Fibroblast of gingiva (primary cell): ENCODE results near the gene PIK3C2B.
A peak's percentile ranks its signal among the peaks of the same experiment; 100 is the strongest.
"Not testable (repeated sequence)": the region's sequence is repeated elsewhere in the genome, so short reads cannot be mapped to it uniquely, and the experiment has no call there.

ENCODE experiments used
- DNase-seq: peaks from one replicate; pipeline ENCODE4 v3.0.0-alpha.2; 2011; ENCODE audit warnings: low read depth

Gene PIK3C2B

GRCh38 chr1:204506201-204506968 lies 11.8 kb upstream of the PIK3C2B start:
- DNase-seq: peak; percentile 90

GRCh38 chr1:204505674-204506200 lies 11.1 kb upstream of the PIK3C2B start:
- no peak for DNase-seq

GRCh38 chr1:204503913-204504519 lies 9.4 kb upstream of the PIK3C2B start:
- no peak for DNase-seq

- DNase-seq: peak; percentile 58
Observed at GRCh38 chr1:204503122-204503912, 8.7 kb upstream of the PIK3C2B start.

DNA sequence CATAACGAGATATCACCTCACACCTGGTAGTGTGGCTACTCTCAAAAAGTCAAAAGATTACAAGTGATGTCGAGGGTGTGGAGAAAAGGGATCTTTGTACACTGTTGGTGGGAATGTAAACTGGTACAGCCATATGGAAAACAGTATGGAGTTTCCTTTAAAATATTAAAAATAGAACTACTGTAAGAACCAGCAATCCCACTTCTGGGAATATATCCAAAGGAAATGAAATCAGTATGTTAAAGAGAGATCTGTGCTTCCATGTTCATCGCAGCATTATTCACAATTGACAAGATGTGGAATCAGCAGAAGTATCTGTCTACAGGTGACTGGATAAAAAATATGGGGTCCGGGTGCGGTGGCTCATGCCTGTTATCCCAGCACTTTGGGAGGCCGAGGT lies 7.6 kb upstream of the PIK3C2B start:
- DNase-seq: no peak

DNA sequence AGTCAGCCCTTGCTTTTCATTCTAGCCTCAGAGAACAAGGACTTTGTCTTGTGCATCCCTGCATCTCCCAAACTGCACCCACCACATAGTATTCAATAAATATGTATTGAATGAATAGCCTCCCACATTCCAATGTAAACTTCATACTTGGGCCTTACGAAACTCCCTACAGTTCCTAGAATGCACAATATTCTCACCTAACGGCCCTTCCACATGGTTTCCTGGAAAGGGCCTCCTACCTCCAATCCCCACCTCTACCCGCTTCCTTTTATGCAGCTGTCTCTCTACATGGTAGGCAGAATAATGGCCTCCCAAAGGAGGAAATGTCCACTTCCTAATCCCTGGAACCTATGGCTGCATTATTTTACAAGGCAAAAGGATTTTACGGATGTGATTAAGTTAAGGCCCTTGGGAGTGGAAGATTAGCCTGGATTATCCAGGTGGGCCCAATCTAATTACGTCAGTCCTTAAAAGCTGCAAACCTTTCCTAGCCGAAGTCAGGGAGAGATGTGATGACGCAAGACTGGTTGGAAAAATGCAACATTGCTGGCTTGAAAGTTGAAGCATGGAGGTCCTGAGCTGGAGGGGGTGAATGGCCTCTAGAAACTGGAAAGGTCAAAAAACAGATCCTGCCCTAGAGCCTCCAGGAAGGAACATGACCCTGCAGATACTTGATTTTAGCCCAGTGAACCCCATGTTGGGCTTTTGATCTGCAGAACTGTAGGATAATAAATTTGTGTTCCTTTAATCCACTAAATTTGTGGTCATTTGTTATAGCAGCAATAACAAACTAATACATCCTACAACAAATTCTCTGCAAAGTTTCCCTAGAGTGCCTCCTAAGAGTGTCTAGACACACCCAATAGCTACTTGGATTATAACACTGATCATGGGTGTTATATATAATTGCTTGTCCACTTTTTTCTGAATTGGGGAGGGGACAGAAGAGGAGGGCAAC lies 5.2 kb upstream of the PIK3C2B start:
- no peak for DNase-seq

GRCh38 chr1:204498981-204499380 lies 4.4 kb upstream of the PIK3C2B start:
- no peak for DNase-seq

GRCh38 chr1:204495777-204496176 lies 1.2 kb upstream of the PIK3C2B start:
- DNase-seq: no peak

GRCh38 chr1:204495078-204495753 lies 611 bp upstream of the PIK3C2B start:
- no peak for DNase-seq

- DNase-seq: no peak
Observed at GRCh38 chr1:204493984-204494280, 673 bp downstream of the PIK3C2B start.

DNA sequence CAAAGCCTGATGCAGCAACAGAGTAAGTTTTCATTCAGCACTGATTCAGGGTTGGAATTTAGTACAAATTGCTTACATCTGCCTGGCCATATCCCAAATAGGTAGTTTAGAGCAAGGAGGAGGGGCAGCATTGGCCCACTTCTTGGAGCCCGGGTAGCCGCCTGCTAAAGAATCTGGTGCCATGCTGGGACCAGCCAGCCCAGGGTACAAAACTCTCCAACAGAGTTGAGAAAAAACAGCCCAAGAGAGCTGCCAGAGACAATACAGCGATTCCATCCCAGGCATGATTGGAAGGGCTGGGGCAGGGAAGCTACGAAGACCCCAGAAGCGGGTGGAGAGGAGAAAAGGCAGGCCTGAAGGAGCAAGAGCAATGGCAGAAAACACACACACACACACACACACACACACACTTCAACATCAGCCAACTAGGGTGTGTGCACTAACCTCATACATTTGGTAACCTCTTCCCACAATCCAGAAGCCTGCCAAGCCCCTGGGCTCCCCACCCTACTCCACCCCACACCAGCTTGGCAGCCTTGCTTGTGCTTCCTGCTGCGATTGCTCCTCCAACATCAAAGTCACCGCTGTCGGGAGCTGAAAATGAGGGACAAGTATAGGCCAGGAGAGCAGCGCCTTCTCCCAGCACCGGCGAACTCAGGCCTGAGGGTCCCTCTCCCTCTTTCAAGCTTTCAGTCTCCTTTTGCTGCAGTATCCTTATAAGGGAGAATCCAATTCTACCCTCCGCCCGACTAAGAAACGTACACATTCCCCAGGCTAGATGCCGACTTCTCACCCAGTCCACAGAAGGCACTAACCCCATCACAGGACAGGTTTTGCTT lies 1.2 kb downstream of the PIK3C2B start:
- DNase-seq: peak; percentile 69

DNA sequence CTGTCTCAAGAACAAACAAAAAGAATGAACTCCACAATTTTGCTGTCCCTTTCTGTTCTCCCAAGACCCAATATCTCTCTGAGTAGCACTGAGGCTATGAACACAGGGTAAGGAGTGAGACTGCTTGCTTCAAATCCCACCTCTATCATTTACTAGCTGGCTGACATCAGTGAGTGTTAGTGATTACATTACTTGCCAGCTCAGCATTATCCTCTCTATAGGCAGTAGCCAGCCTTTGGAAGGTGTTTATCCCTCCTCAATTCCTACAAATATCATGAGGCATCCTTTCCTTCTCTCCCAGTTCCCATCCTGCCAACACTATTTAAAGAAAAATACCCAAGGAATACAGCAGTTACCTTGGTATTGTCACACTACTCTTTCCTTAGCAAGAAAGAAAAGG lies 3.0 kb downstream of the PIK3C2B start:
- no peak for DNase-seq

DNA sequence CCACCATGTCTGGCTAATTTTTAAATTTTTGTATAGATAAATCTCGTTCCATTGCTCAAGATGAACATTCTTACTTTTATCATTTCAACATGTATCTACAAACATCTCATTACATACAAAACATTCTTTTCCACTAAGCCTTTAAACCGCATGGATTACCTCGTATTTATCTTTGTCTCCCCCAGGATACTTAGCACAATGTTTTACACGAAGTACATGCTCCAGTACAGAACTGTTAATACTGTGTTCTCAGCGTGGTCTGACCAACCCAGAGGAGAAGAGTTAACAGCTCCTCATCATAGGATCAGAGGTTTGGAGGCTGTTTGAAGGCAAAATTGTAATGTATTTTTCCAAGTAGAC lies 7.4 kb downstream of the PIK3C2B start:
- DNase-seq: no peak

DNA sequence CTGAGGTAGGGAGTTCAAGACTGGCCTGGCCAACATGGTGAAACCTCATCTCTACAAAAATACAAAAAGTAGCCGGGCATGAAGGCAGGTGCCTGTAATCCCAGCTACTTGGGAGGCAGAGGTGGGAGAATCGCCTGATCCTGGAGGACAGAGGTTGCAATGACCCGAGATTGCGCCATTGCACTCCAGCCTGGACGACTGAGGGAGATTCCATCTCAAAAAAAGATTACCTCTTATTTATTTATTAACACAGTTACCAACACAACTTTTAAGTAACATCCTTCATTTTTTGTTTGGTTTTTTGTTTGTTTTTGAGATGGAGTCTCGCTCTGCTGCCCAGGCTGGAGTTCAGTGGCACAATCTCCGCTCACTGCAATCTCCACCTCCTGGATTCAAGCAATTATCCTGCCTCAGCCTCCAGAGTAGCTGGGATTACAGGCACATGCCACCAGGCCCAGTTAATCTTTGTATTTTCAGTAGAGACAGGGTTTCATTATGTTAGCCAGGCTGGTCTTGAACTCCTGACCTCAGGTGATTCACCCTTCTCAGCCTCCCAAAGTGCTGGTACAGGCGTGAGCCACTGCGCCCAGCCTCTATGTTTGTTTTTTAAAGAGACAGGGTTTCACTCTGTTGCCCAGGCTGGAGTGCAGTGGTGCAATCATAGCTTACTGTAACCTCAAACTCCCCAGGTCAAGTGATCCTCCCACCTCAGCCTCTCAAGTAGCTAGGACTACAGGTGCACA lies 7.9 kb downstream of the PIK3C2B start:
- not testable (repeated sequence) for DNase-seq

DNA sequence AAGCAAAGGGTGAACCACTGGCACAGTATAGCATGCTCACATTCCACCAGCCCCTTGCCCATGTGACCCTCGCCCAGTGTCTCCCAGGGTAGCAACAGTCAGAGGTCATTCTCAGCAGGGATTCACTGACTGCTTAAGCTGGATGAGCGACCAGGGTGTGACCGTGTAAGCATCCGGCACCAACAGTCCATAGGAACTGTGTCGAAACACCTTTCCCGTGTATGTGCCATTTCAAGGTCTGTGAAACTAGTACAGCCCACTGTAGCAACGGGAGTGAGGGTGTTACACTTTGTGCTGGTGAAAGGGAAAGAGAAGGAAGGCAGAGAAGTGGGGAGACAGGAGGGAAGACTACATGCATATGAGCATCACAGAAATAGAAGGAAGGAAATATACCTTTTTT lies 10.8 kb downstream of the PIK3C2B start:
- DNase-seq: no peak

DNA sequence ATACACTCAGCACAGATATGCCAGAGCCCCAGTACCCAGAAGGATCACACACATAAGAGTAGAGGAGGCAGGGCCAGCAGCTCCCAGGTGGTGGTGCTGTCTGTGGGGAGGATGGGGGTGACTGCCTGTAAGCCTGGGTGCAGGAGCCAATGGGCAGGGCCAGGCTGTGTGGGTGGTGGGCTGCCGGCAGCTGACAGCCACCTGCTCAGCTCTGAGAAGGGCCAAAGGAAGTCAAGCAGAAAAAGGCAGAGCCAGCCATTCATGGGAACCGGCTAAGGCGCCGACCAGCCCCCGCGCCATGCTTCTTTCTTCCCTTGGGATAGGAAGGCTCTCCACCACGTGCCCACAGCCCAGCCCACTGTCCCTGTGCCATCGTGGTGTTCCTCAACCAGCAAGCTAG lies 14.1 kb downstream of the PIK3C2B start:
- DNase-seq: no peak

DNA sequence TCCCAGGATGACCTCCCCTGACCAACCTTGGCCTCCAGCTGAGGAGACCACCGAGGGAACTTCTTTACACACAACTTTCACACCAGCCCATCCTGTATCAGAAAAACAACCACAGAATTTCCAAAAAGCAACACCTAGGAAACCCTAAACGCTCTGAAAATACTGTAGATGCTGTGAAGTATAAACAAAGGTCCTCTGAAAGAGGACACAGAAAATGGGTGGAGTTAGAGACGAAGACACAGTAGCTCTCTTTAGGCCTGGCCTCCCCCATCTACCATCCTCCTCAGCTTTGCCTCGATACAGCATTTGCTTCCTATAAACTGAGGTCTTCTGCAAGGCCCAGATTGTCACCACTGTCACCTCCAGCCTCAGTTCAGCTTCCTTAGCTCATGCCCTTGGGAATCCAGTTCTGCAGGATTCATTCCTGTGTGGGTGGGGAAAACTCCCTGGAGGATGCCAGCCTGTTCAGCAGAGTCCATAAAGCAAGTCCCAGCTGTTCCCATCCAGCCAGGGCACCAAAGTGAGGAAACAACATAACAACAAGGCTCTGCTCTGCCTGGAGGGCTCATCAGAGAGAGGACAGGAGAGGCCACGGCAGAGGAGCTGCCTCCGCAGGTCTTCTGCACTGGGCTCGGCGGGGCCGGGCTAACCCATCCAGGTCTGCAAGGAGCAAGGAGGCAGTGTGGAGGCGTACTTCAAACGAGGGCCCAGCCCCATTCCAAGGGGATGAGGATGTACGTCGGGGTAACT lies 15.0 kb downstream of the PIK3C2B start:
- DNase-seq: no peak

DNA sequence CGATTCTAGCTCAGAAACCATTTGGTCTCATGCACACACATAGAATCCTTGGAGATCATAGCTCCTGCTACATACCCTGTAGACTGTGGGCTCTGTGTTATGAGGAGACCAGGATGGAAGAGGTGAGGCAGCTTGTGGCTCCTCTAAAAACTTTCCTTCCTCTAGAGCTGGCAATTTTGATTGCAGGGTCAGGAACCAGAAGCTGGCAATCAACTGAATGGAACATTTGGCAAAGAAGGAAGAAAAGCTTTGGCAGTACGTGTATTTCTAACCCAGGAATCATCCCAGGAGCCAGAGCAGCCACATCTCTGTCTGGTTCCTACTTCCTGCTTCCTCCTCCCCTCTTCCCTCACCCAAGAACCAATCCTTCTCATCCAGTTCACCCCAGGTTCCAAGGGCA lies 15.7 kb downstream of the PIK3C2B start:
- no peak for DNase-seq
